Gastrocnemius medialis (tissue), 4 donors: Measurements from ENCODE around the gene LMX1B.

Source experiments
- POLR2A ChIP-seq, 2 donors: fragments of 450-650 bp; IDR thresholded peaks; one replicate each; pipeline ENCODE4 v1.6.1; 2017; ENCODE audit warnings: antibody characterized with exemption in 2 of 2, mild to moderate bottlenecking in 2 of 2, moderate library complexity in 2 of 2
- TF ChIP-seq, protein P1 (sequence below), 5 experiments: fragments of 450-650 bp in 3 of 5; fragments of 200-600 bp in 2 of 5; sonication (generic) in 2 of 5; IDR thresholded peaks in 4 of 5; conservative IDR thresholded peaks in 1 of 5; 1 replicate in 4 of 5; 2 replicates in 1 of 5; pipeline ENCODE4 v1.5.1; 2016 to 2019; ENCODE audit warnings: antibody characterized with exemption in 5 of 5, mild to moderate bottlenecking in 3 of 5, moderate library complexity in 3 of 5

DNA sequence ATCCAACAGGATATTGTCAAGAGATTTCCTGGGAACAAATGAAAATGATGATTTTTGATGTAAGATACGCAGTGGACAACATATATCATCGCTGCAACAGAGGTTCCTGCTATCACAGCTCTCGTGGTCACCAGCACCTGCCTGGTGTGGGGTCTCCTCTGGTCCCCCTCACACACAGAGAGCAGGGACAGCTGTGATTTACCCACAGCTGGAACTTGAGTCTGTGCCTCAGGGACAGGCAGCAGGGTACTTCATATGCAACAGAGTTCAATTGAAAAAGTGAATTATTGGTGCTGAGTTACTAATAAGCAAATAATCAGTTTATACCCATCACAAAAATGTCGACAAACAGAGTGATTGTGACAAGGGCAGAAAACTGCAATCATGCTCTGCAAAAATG, 93.4 kb downstream of the LMX1B start:
- TF ChIP-seq, protein P1, sequence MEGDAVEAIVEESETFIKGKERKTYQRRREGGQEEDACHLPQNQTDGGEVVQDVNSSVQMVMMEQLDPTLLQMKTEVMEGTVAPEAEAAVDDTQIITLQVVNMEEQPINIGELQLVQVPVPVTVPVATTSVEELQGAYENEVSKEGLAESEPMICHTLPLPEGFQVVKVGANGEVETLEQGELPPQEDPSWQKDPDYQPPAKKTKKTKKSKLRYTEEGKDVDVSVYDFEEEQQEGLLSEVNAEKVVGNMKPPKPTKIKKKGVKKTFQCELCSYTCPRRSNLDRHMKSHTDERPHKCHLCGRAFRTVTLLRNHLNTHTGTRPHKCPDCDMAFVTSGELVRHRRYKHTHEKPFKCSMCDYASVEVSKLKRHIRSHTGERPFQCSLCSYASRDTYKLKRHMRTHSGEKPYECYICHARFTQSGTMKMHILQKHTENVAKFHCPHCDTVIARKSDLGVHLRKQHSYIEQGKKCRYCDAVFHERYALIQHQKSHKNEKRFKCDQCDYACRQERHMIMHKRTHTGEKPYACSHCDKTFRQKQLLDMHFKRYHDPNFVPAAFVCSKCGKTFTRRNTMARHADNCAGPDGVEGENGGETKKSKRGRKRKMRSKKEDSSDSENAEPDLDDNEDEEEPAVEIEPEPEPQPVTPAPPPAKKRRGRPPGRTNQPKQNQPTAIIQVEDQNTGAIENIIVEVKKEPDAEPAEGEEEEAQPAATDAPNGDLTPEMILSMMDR (IDR thresholded peaks at IDR 0.05 in 4 of 5, conservative IDR thresholded peaks at IDR 0.05 in 1 of 5): no peak
- TF ChIP-seq POLR2A (IDR thresholded peaks at IDR 0.05): no peak
